Astrocyte (in vitro differentiated cells and primary cell): ENCODE measurements around the gene CUTA. TPM values are rescaled to one million over a fixed set of nuclear protein-coding genes. Genes with fewer than 3 reads are reported as not detected.
A peak's percentile ranks its signal among the peaks of the same experiment; 100 is the strongest.

Experiments
- DNase-seq: peaks from one replicate; pipeline ENCODE4 v3.0.0-alpha.2; 2010; ENCODE audit warnings: low read depth
- FAIRE-seq: peaks from 2 replicates; lab custom pipeline; 2011; peaks lifted over from hg19 to GRCh38; lab: Jason Lieb, UNC
- H2AFZ ChIP-seq: 2 replicates; pipeline ENCODE4 v1.6.0; 2012; ENCODE audit warnings: low read depth, low read length, inconsistent platforms
- H3K27ac ChIP-seq: 2 replicates; pipeline ENCODE4 v1.5.1; 2011; ENCODE audit warnings: low read depth, low read length, inconsistent platforms
- H3K27me3 ChIP-seq: 2 replicates; pipeline ENCODE4 v1.6.0; 2011; ENCODE audit warnings: low read length, inconsistent platforms; ENCODE audit not compliant: insufficient read depth
- H3K36me3 ChIP-seq: 2 replicates; pipeline ENCODE4 v1.5.1; 2011; ENCODE audit warnings: low read length, inconsistent platforms; ENCODE audit not compliant: insufficient read depth
- H3K4me1 ChIP-seq: 2 replicates; pipeline ENCODE4 v1.5.1; 2011; ENCODE audit warnings: low read length, inconsistent platforms; ENCODE audit not compliant: insufficient read depth
- H3K4me2 ChIP-seq: 2 replicates; pipeline ENCODE4 v1.6.0; 2012; ENCODE audit warnings: low read length, inconsistent platforms
- H3K4me3 ChIP-seq: 2 replicates; pipeline ENCODE4 v1.5.1; 2011; ENCODE audit warnings: low read depth, mild to moderate bottlenecking, low read length, inconsistent platforms; ENCODE audit not compliant: insufficient read depth
- H3K79me2 ChIP-seq: 2 replicates; pipeline ENCODE4 v1.6.0; 2012; ENCODE audit warnings: mild to moderate bottlenecking, low read length, inconsistent platforms; ENCODE audit not compliant: insufficient read depth
- H3K9ac ChIP-seq: 2 replicates; pipeline ENCODE4 v1.6.0; 2012; ENCODE audit warnings: mild to moderate bottlenecking, low read length, inconsistent platforms
- H3K9me3 ChIP-seq: 2 replicates; pipeline ENCODE4 v1.5.1; 2012; ENCODE audit warnings: low read depth, mild to moderate bottlenecking, low read length, inconsistent platforms; ENCODE audit not compliant: insufficient read depth
- H4K20me1 ChIP-seq: 2 replicates; pipeline ENCODE4 v1.6.0; 2012; ENCODE audit warnings: low read length, inconsistent platforms; ENCODE audit not compliant: insufficient read depth
- H3K27ac Mint-ChIP-seq: one replicate; pipeline ENCODE4 v1.8.0; 2021; ENCODE audit warnings: mild to moderate bottlenecking, mixed read lengths; ENCODE audit not compliant: unreplicated experiment
- H3K27me3 Mint-ChIP-seq: one replicate; pipeline ENCODE4 v1.8.0; 2021; ENCODE audit warnings: low read depth, mixed read lengths; ENCODE audit not compliant: unreplicated experiment
- H3K36me3 Mint-ChIP-seq: one replicate; pipeline ENCODE4 v1.8.0; 2021; ENCODE audit warnings: low read depth, mixed read lengths; ENCODE audit not compliant: unreplicated experiment
- H3K4me1 Mint-ChIP-seq: one replicate; pipeline ENCODE4 v1.8.0; 2021; ENCODE audit warnings: low read depth, mixed read lengths; ENCODE audit not compliant: unreplicated experiment
- H3K4me3 Mint-ChIP-seq: one replicate; pipeline ENCODE4 v1.8.0; 2021; ENCODE audit warnings: mild to moderate bottlenecking, moderate library complexity, mixed read lengths; ENCODE audit not compliant: unreplicated experiment
- H3K9me3 Mint-ChIP-seq: one replicate; pipeline ENCODE4 v1.8.0; 2021; ENCODE audit warnings: mild to moderate bottlenecking, mixed read lengths; ENCODE audit not compliant: unreplicated experiment
- CTCF ChIP-seq: IDR thresholded peaks from 2 replicates; pipeline ENCODE4 v1.5.1; 2011; ENCODE audit warnings: low read depth, mild to moderate bottlenecking, inconsistent platforms, low read length, moderate library complexity; ENCODE audit not compliant: insufficient read depth
- EZH2 ChIP-seq: IDR thresholded peaks from 2 replicates; pipeline ENCODE4 v1.6.1; 2012; ENCODE audit warnings: mild to moderate bottlenecking, low read length, inconsistent platforms; ENCODE audit not compliant: insufficient read depth
- total RNA-seq: library from RNA; stranded (reverse); gene quantifications from 2 replicates; pipeline ENCODE4 v1.2.1, GENCODE V29; 2021

CUTA gene
- total RNA-seq, 1 donor from 2014 or later, result 256 TPM

- Histone ChIP-seq H2AFZ (no peak overlapping the region), H3K9ac (no peak overlapping the region), H3K4me1 (peaks cover 13% of the 10 kb centered on the region), H3K36me3 (no peaks in the 10 kb centered on the region), H4K20me1 (no peaks in the 10 kb centered on the region), H3K9me3 (no peaks in the 10 kb centered on the region), H3K27ac (no peak overlapping the region), H3K79me2 (peaks cover 34% of the 10 kb centered on the region), H3K27me3 (no peaks in the 10 kb centered on the region), H3K4me3 (no peak overlapping the region), H3K4me2 (no peak overlapping the region)
- no peak overlapping the region for H3K4me3 Mint-ChIP-seq
- peaks cover 6% of the 10 kb centered on the region for H3K4me1 Mint-ChIP-seq
- DNase-seq (no peak), FAIRE-seq (no peak)
- no peaks in the 10 kb centered on the region for H3K27me3 Mint-ChIP-seq
- H3K36me3 Mint-ChIP-seq, result no peaks in the 10 kb centered on the region
- no peak overlapping the region for H3K27ac Mint-ChIP-seq
- no peak for TF ChIP-seq EZH2
- no peak for TF ChIP-seq CTCF
- no peaks in the 10 kb centered on the region for H3K9me3 Mint-ChIP-seq
Measured at GRCh38 chr6:33390173-33390572, 27.7 kb downstream of the CUTA start.

- H3K9me3 ChIP-seq, result no peaks in the 10 kb centered on the region
- Mint-ChIP-seq H3K27ac (no peak overlapping the region), H3K4me3 (no peak overlapping the region), H3K9me3 (no peaks in the 10 kb centered on the region), H3K4me1 (no peaks in the 10 kb centered on the region), H3K27me3 (peaks cover 6% of the 10 kb centered on the region), H3K36me3 (no peaks in the 10 kb centered on the region)
- no peaks in the 10 kb centered on the region for H3K36me3 ChIP-seq
- TF ChIP-seq EZH2, result no peak
- peak; percentile 42 for TF ChIP-seq CTCF
- peak; percentile 52 for DNase-seq
- no peak overlapping the region for H3K9ac ChIP-seq
- no peak for FAIRE-seq
- no peaks in the 10 kb centered on the region for H3K27me3 ChIP-seq
- no peak overlapping the region for H3K4me3 ChIP-seq
- H4K20me1 ChIP-seq, result no peaks in the 10 kb centered on the region
- no peaks in the 10 kb centered on the region for H3K4me1 ChIP-seq
- no peaks in the 10 kb centered on the region for H3K79me2 ChIP-seq
- peak overlapping the region; percentile 29 for H2AFZ ChIP-seq
- no peak overlapping the region for H3K27ac ChIP-seq
- H3K4me2 ChIP-seq, result no peak overlapping the region
Measured at GRCh38 chr6:33384581-33385020, 33.3 kb downstream of the CUTA start.

GRCh38 chr6:33383427-33384185 lies 34.3 kb downstream of the CUTA start:
- Histone ChIP-seq H3K9ac (no peak overlapping the region), H3K27me3 (no peaks in the 10 kb centered on the region), H3K36me3 (no peaks in the 10 kb centered on the region), H3K79me2 (no peaks in the 10 kb centered on the region), H3K4me3 (no peak overlapping the region), H3K4me1 (no peaks in the 10 kb centered on the region), H3K9me3 (no peaks in the 10 kb centered on the region), H4K20me1 (no peaks in the 10 kb centered on the region), H3K27ac (no peak overlapping the region), H3K4me2 (no peak overlapping the region), H2AFZ (no peak overlapping the region)
- Mint-ChIP-seq H3K27me3 (peaks cover 6% of the 10 kb centered on the region), H3K9me3 (no peaks in the 10 kb centered on the region), H3K4me1 (no peaks in the 10 kb centered on the region), H3K4me3 (no peak overlapping the region), H3K27ac (no peak overlapping the region), H3K36me3 (no peaks in the 10 kb centered on the region)
- TF ChIP-seq CTCF, result no peak
- TF ChIP-seq EZH2, result no peak
- FAIRE-seq, result no peak
- DNase-seq, result no peak
